ENCODE measurements around the gene TRIM41. TPM values are rescaled to one million over a fixed set of nuclear protein-coding genes. Genes with fewer than 3 reads are reported as not detected.
A peak's percentile ranks its signal among the peaks of the same experiment; 100 is the strongest.

TRIM41 gene
- total RNA-seq, 2 experiments from 2014 or later, result 21.4 to 24.0 TPM

- H3K27me3 Mint-ChIP-seq, result no peaks in the 10 kb centered on the region
- peaks cover 36% of the 10 kb centered on the region for H3K4me1 Mint-ChIP-seq (ENCODE audit: low read depth)
- H3K4me3 ChIP-seq (ENCODE audit: low read length), result no peak overlapping the region
- ChIA-PET CTCF (no interaction called here), POLR2A (interaction anchor here (0.9 to 3.0 kb wide), 6 partner anchors 9 to 51 kb away, joined by 3 to 12 read pairs (median 4); partner anchors contain the start of genes RACK1 and TRIM52)
- no peak for ATAC-seq (ENCODE audit: poor library complexity)
- H3K9me3 Mint-ChIP-seq, result no peaks in the 10 kb centered on the region
- intact Hi-C loops (cut with DNase I, micrococcal nuclease), result no loop called here
- H3K27ac ChIP-seq (ENCODE audit: low read depth in 1 of 2, low read length in 2 of 2), result no peak overlapping the region
- DNase-seq, result no peak
- no peaks in the 10 kb centered on the region for H3K9me3 ChIP-seq (ENCODE audit: control insufficient read depth in 1 of 2, insufficient read depth in 1 of 2, low read length in 2 of 2)
- no peaks in the 10 kb centered on the region for H3K27me3 ChIP-seq (ENCODE audit: control insufficient read depth in 1 of 2, insufficient read depth in 2 of 2, low read length in 2 of 2)
- peaks cover 93% of the 10 kb centered on the region for H3K36me3 Mint-ChIP-seq (ENCODE audit: low read depth)
- peaks cover 19% of the 10 kb centered on the region for H3K4me1 ChIP-seq (ENCODE audit: insufficient read depth, low read length)
- TF ChIP-seq, protein P1, sequence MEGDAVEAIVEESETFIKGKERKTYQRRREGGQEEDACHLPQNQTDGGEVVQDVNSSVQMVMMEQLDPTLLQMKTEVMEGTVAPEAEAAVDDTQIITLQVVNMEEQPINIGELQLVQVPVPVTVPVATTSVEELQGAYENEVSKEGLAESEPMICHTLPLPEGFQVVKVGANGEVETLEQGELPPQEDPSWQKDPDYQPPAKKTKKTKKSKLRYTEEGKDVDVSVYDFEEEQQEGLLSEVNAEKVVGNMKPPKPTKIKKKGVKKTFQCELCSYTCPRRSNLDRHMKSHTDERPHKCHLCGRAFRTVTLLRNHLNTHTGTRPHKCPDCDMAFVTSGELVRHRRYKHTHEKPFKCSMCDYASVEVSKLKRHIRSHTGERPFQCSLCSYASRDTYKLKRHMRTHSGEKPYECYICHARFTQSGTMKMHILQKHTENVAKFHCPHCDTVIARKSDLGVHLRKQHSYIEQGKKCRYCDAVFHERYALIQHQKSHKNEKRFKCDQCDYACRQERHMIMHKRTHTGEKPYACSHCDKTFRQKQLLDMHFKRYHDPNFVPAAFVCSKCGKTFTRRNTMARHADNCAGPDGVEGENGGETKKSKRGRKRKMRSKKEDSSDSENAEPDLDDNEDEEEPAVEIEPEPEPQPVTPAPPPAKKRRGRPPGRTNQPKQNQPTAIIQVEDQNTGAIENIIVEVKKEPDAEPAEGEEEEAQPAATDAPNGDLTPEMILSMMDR (IDR thresholded peaks at IDR 0.05), result no peak
- peak overlapping the region; percentile 44 for H3K27ac Mint-ChIP-seq
- H3K4me3 Mint-ChIP-seq, result no peak overlapping the region
- H3K36me3 ChIP-seq (ENCODE audit: insufficient read depth, low read length), result peaks cover 98% of the 10 kb centered on the region
Observed at GRCh38 chr5:181235323-181235688, 12.2 kb downstream of the TRIM41 start.

DNA sequence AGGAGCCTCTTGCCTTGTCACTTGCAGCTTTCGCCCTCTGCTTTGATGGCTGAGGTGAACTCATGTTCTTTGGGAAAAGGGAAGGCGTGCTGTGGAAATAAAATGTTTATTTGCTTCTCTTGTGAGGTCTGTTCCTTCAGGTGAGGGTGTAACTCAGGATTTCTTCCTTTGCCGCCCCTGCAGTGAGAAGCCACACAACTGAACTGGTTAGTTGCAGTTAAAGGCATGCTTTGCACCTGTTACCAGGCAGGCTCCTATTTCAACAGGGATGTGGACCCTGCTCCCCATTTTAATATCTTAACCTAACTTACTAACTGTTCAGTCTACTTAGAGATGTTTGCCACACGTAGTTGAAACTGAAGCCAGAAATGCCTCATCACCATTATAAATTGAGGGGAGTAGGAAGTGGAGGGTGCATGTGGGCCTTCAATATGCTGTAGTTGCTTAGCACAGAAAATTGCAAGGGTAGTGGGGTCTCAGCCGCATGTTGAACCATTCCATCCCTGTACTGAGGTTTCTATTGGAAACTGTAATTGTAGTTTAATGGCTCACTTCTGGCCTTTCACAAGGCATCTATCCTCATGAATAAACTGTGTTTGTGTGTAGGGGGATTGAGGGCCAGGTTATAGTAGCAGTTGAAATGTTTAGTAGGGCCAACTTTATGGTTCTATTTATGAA lies 12.7 kb downstream of the TRIM41 start:
- no peak for DNase-seq
- Histone ChIP-seq H3K27ac (ENCODE audit: low read depth in 1 of 2, low read length in 2 of 2) (no peak overlapping the region), H3K27me3 (ENCODE audit: control insufficient read depth in 1 of 2, insufficient read depth in 2 of 2, low read length in 2 of 2) (no peaks in the 10 kb centered on the region), H3K4me3 (ENCODE audit: low read length) (no peak overlapping the region), H3K36me3 (ENCODE audit: insufficient read depth, low read length) (peaks cover 98% of the 10 kb centered on the region), H3K4me1 (ENCODE audit: insufficient read depth, low read length) (peaks cover 21% of the 10 kb centered on the region), H3K9me3 (ENCODE audit: control insufficient read depth in 1 of 2, insufficient read depth in 1 of 2, low read length in 2 of 2) (no peaks in the 10 kb centered on the region)
- CTCF ChIA-PET, result no interaction called here
- TF ChIP-seq, protein P1 (IDR thresholded peaks at IDR 0.05), result no peak
- peak overlapping the region; percentile 44 for H3K27ac Mint-ChIP-seq
- H3K36me3 Mint-ChIP-seq (ENCODE audit: low read depth), result peaks cover 93% of the 10 kb centered on the region
- H3K27me3 Mint-ChIP-seq, result no peaks in the 10 kb centered on the region
- H3K4me1 Mint-ChIP-seq (ENCODE audit: low read depth), result peaks cover 31% of the 10 kb centered on the region
- no peak for ATAC-seq (ENCODE audit: poor library complexity)
- intact Hi-C loops (cut with DNase I, micrococcal nuclease), result no loop called here
- H3K9me3 Mint-ChIP-seq, result no peaks in the 10 kb centered on the region
- POLR2A ChIA-PET, result interaction anchor here (0.9 to 3.0 kb wide), 7 partner anchors 8 to 427 kb away, joined by 3 to 12 read pairs (median 3); partner anchors contain the start of genes RACK1, TRIM41 and TRIM52
- H3K4me3 Mint-ChIP-seq, result no peak overlapping the region

DNA sequence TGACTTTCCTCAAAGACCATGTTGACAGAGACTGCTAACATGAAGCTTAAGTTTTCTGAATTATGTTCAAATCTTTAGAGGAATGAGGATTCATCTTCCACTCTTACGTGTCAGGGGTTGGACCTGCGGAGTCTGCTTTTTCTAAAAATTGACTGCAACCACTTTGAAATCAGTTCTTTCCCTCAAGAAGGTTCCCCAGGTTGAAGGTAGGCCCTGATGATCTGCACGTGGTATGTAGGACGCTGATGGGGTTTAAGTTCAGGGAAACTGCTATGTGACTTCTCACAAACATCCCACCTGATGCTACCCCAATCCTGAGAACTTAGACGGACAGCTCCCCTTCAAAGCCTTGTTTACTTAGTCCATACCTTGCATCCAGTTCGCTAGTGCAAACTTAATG lies 13.4 kb downstream of the TRIM41 start:
- ATAC-seq (ENCODE audit: poor library complexity) (no peak), DNase-seq (no peak)
- Histone ChIP-seq H3K4me3 (ENCODE audit: low read length) (no peak overlapping the region), H3K4me1 (ENCODE audit: insufficient read depth, low read length) (peaks cover 27% of the 10 kb centered on the region), H3K36me3 (ENCODE audit: insufficient read depth, low read length) (peaks cover 99% of the 10 kb centered on the region), H3K27me3 (ENCODE audit: control insufficient read depth in 1 of 2, insufficient read depth in 2 of 2, low read length in 2 of 2) (no peaks in the 10 kb centered on the region), H3K9me3 (ENCODE audit: control insufficient read depth in 1 of 2, insufficient read depth in 1 of 2, low read length in 2 of 2) (no peaks in the 10 kb centered on the region), H3K27ac (ENCODE audit: low read depth in 1 of 2, low read length in 2 of 2) (no peak overlapping the region)
- H3K27me3 Mint-ChIP-seq, result no peaks in the 10 kb centered on the region
- H3K9me3 Mint-ChIP-seq, result no peaks in the 10 kb centered on the region
- H3K4me3 Mint-ChIP-seq, result no peak overlapping the region
- intact Hi-C loops (cut with DNase I, micrococcal nuclease), result no loop called here
- POLR2A ChIA-PET, result interaction anchor here (0.9 to 3.0 kb wide), 4 partner anchors 10 to 427 kb away, joined by 3 to 12 read pairs (median 4); partner anchors contain the start of genes TRIM41 and TRIM52
- peak overlapping the region; percentile 44 for H3K27ac Mint-ChIP-seq
- H3K4me1 Mint-ChIP-seq (ENCODE audit: low read depth), result peaks cover 29% of the 10 kb centered on the region
- TF ChIP-seq, protein P1 (IDR thresholded peaks at IDR 0.05), result no peak
- CTCF ChIA-PET, result no interaction called here
- peaks cover 93% of the 10 kb centered on the region for H3K36me3 Mint-ChIP-seq (ENCODE audit: low read depth)
